Left forelimb (tissue), 1 donor: ENCODE measurements around the gene LRFN4.

Experiments used
- DNase-seq: peaks from one replicate; pipeline ENCODE4 v3.0.0-alpha.2; 2018; ENCODE audit warnings: low spot score

The LRFN4 gene

GRCh38 chr11:66858186-66858938 lies 1.5 kb downstream of the LRFN4 start:
- no peak for DNase-seq

GRCh38 chr11:66858939-66859685 lies 2.2 kb downstream of the LRFN4 start:
- no peak for DNase-seq

- no peak for DNase-seq
Measured at GRCh38 chr11:66859686-66860448, 3.0 kb downstream of the LRFN4 start.

GRCh38 chr11:66860449-66860831 lies 3.6 kb downstream of the LRFN4 start:
- no peak for DNase-seq

GRCh38 chr11:66861038-66861773 lies 4.3 kb downstream of the LRFN4 start:
- DNase-seq, result no peak

- DNase-seq, result no peak
Measured at GRCh38 chr11:66861774-66862558, 5.1 kb downstream of the LRFN4 start.

GRCh38 chr11:66862559-66863037 lies 5.7 kb downstream of the LRFN4 start:
- no peak for DNase-seq

- DNase-seq, result no peak
Measured at GRCh38 chr11:66863428-66864125, 6.7 kb downstream of the LRFN4 start.

GRCh38 chr11:66864172-66864901 lies 7.5 kb downstream of the LRFN4 start:
- DNase-seq, result no peak

- no peak for DNase-seq
Measured at GRCh38 chr11:66864924-66865697, 8.2 kb downstream of the LRFN4 start.

- DNase-seq, result no peak
Measured at GRCh38 chr11:66866007-66866406, 9.1 kb downstream of the LRFN4 start.

GRCh38 chr11:66866511-66866986 lies 9.7 kb downstream of the LRFN4 start:
- DNase-seq, result no peak

GRCh38 chr11:66867425-66868040 lies 10.7 kb downstream of the LRFN4 start:
- DNase-seq, result no peak

- DNase-seq, result no peak
Measured at GRCh38 chr11:66868082-66868725, 11.3 kb downstream of the LRFN4 start.

- no peak for DNase-seq
Measured at GRCh38 chr11:66868726-66869566, 12.1 kb downstream of the LRFN4 start.

- DNase-seq, result no peak
Measured at GRCh38 chr11:66869567-66869870, 12.7 kb downstream of the LRFN4 start.

- DNase-seq, result no peak
Measured at GRCh38 chr11:66870131-66870530, 13.3 kb downstream of the LRFN4 start.
